MCF 10A (cell line): ENCODE measurements around the gene RNF126. TPM values are rescaled to one million over a fixed set of nuclear protein-coding genes. Genes with fewer than 3 reads are reported as not detected.

Source experiments
- BruUV-seq: library from RNA; stranded (reverse); fragments of 400-500 nt; replicated peaks from 2 replicates; lab custom pipeline; 2021; lab: Mats Ljungman, UMichigan
- CTCF ChIA-PET: fragments of 300-600 bp; sonication (Branson Sonifier 250); formaldehyde crosslinking; extraction: SDS; loops from one replicate; lab custom pipeline; 2021; ENCODE audit warnings: antibody characterized with exemption, inconsistent platforms; lab: Yijun Ruan, JAX
- POLR2A ChIA-PET: fragments of 300-600, 350-650 bp; sonication (Branson Sonifier 250); formaldehyde crosslinking; extraction: SDS; loops from one replicate; lab custom pipeline; 2020; ENCODE audit warnings: antibody characterized with exemption, inconsistent platforms; lab: Yijun Ruan, JAX
- DNase-seq: peaks from one replicate; pipeline ENCODE4 v3.0.0-alpha.2; 2018; ENCODE audit not compliant: unreplicated experiment
- H3K27ac Mint-ChIP-seq: one replicate; pipeline ENCODE4 v1.8.0; 2022; ENCODE audit warnings: mild to moderate bottlenecking, low read depth, mixed read lengths; ENCODE audit not compliant: unreplicated experiment
- H3K27me3 Mint-ChIP-seq: one replicate; pipeline ENCODE4 v1.8.0; 2022; ENCODE audit warnings: mixed read lengths; ENCODE audit not compliant: insufficient read depth, unreplicated experiment
- H3K36me3 Mint-ChIP-seq: one replicate; pipeline ENCODE4 v1.8.0; 2022; ENCODE audit warnings: mild to moderate bottlenecking, moderate library complexity, mixed read lengths; ENCODE audit not compliant: insufficient read depth, unreplicated experiment
- H3K4me1 Mint-ChIP-seq: one replicate; pipeline ENCODE4 v1.8.0; 2022; ENCODE audit warnings: mixed read lengths; ENCODE audit not compliant: insufficient read depth, unreplicated experiment
- H3K4me3 Mint-ChIP-seq: one replicate; pipeline ENCODE4 v1.8.0; 2022; ENCODE audit warnings: mild to moderate bottlenecking, moderate library complexity, mixed read lengths; ENCODE audit not compliant: unreplicated experiment
- H3K9me3 Mint-ChIP-seq: one replicate; pipeline ENCODE4 v1.8.0; 2022; ENCODE audit warnings: mixed read lengths; ENCODE audit not compliant: unreplicated experiment
- intact Hi-C: fragments of 100-400 bp; cut with micrococcal nuclease; formaldehyde crosslinking; loops from 2 replicates; pipeline ENCODE4 v1.14.1; 2022
- total RNA-seq: library from RNA; stranded (reverse); gene quantifications from 2 replicates; pipeline ENCODE4 v1.2.3, GENCODE V29; 2022
- TF ChIP-seq, protein P1 (sequence below): fragments of 200-600 bp; IDR thresholded peaks from one replicate; pipeline ENCODE4 v1.8.0; 2022; ENCODE audit warnings: antibody characterized with exemption, mild to moderate bottlenecking; ENCODE audit not compliant: unreplicated experiment

RNF126 gene
- total RNA-seq, 1 experiment from 2014 or later, result 68.0 TPM

DNA sequence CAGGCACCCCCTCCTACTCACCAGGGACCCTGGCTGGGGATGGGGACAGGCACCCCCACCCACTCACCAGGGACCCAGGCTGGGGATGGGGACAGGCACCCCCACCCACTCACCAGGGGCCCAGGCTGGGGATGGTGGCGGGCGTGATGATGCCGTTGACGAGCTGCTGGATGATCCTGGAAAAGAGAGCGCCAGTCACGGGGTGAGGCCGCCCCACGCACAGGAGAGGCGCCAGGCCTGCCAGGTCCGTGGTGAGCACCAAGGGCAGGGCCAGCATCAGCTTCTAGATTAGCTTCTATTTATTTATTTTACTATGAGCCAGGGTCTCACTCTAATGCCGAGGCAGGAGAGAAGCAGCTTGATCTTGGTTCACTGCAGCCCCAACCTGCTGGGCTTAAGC lies 12.9 kb downstream of the RNF126 start:
- Mint-ChIP-seq H3K4me1 (no peaks in the 10 kb centered on the region), H3K36me3 (peaks cover 66% of the 10 kb centered on the region), H3K27ac (no peak overlapping the region), H3K4me3 (no peak overlapping the region), H3K9me3 (no peaks in the 10 kb centered on the region), H3K27me3 (no peaks in the 10 kb centered on the region)
- intact Hi-C loops, result no loop called here
- BruUV-seq, result no TSS peak
- POLR2A ChIA-PET, result no interaction called here
- CTCF ChIA-PET, result no interaction called here
- TF ChIP-seq, protein P1, sequence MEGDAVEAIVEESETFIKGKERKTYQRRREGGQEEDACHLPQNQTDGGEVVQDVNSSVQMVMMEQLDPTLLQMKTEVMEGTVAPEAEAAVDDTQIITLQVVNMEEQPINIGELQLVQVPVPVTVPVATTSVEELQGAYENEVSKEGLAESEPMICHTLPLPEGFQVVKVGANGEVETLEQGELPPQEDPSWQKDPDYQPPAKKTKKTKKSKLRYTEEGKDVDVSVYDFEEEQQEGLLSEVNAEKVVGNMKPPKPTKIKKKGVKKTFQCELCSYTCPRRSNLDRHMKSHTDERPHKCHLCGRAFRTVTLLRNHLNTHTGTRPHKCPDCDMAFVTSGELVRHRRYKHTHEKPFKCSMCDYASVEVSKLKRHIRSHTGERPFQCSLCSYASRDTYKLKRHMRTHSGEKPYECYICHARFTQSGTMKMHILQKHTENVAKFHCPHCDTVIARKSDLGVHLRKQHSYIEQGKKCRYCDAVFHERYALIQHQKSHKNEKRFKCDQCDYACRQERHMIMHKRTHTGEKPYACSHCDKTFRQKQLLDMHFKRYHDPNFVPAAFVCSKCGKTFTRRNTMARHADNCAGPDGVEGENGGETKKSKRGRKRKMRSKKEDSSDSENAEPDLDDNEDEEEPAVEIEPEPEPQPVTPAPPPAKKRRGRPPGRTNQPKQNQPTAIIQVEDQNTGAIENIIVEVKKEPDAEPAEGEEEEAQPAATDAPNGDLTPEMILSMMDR, result no peak
- no peak for DNase-seq

DNA sequence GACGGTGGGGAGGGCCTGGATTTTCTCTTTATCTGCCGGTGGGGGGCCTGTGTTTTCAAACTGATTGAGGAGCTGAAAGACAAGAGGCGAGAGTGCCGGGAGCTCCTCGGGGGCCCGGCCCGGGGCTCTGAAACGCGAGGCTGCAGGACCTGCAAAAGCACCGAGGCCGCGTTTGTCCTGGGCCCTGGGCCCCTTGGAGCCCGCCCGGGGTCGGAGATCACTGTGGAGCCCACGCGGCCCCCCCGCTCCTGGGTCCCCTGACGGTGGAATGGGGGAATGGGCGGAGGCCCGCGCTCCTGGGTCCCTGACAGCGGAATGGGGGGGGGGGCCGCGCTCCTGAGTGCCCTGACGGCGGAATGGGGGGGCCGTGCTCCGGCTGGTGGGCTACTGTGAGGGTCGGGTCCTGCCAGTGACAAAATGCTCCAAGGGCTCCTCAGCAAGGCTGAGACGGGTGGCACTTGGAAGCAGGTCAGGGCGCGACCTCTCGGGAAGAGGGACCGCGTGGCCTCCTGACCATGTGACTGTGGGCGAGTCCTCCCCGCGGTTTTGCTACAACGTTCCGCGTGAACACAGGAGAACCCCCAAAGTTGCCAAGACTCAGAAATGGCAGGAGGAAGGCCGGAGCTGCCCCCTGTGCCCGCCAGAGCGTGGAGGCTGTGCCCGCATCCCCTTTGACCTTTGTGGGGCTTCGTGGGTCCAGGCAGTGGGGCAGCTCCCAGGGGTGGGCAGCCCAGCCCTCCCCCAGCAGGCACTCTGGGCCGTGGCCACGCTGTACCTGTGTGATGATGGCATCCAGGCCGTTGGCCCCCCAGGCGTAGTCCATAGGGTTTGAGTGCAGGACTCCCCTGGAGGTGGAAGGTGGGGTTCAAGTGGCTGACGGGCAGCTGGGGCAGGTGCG lies 13.9 kb downstream of the RNF126 start:
- intact Hi-C loops, result no loop called here
- POLR2A ChIA-PET, result no interaction called here
- BruUV-seq, result no TSS peak

DNA sequence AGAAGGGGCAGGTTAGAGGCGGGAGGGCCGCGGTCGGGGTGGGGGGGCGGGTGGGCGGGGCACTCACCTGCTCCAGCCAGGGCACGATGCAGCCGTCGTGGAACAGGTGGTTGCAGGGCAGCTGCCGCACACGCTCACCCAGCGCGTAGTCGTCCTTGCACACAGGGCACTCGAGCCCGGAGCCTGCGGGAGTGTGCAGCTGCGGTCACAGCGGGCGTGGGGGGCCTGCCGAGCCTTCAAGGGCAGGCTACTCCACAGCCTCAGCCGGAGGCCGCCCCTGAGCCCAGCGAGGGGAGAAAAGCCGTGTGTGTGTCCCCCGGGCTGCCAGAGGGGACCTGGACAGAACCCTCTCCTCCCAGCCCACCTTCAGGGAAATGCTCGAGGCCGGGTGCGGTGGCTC lies 14.7 kb downstream of the RNF126 start:
- Mint-ChIP-seq H3K4me3 (no peak overlapping the region), H3K36me3 (peaks cover 54% of the 10 kb centered on the region), H3K27ac (no peak overlapping the region), H3K27me3 (no peaks in the 10 kb centered on the region), H3K9me3 (no peaks in the 10 kb centered on the region), H3K4me1 (no peaks in the 10 kb centered on the region)
- ChIA-PET CTCF (no interaction called here), POLR2A (interaction anchor here (0.6 kb wide), 1 partner anchor 29 kb away, joined by 3 read pairs; no protein-coding TSS in a partner anchor)
- no peak for DNase-seq
- no TSS peak for BruUV-seq
- intact Hi-C loops, result no loop called here
- TF ChIP-seq, protein P1, result no peak

More for the DNA sequence above, 13.9 kb downstream of the RNF126 start:
- Mint-ChIP-seq H3K27ac (no peak overlapping the region), H3K27me3 (no peaks in the 10 kb centered on the region), H3K4me3 (no peak overlapping the region), H3K4me1 (no peaks in the 10 kb centered on the region), H3K9me3 (no peaks in the 10 kb centered on the region), H3K36me3 (peaks cover 63% of the 10 kb centered on the region)
- TF ChIP-seq, protein P1, result no peak
- CTCF ChIA-PET, result no interaction called here
- no peak for DNase-seq

DNA sequence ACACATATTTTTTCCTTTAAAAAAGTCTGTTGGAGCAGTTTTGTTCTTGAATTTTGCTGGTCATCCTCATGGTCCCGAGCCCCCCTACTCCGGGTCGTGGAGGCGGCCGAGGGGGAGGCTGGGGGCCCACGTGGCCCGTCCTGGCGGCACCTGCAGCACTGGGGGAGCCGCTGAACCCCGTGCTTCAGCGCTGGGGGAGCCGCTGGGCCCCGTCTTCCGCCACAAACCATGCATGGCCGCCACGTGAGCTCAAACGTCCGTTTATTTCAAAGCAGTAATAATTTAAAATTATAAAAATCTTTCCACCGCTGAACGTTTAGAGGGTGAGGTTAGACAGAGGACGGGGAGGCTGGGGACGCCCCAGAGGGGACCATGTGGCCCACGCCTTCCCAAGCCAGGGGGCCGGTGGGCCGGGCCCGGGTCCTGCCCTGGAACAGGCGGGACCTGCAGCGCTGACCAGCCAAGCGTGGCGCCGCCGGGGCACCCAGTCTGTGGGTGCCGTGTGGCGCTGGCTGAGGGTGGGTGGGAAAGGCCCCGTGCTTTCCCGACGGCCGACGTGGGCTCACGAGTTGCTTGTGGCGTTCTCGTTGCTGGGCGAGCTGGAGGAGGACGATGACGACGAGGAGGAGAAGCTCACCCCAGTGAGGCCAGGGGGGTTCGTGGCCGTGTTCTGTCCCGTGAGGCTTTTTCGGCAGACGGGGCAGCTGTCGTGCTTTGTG lies 15.3 kb downstream of the RNF126 start:
- POLR2A ChIA-PET, result interaction anchor here (0.6 kb wide), 1 partner anchor 29 kb away, joined by 3 read pairs; no protein-coding TSS in a partner anchor
- Mint-ChIP-seq H3K27me3 (no peaks in the 10 kb centered on the region), H3K4me1 (no peaks in the 10 kb centered on the region), H3K9me3 (no peaks in the 10 kb centered on the region), H3K36me3 (peaks cover 49% of the 10 kb centered on the region), H3K27ac (no peak overlapping the region), H3K4me3 (no peak overlapping the region)
- TF ChIP-seq, protein P1, result no peak
- no peak for DNase-seq
- CTCF ChIA-PET, result no interaction called here
- intact Hi-C loops, result no loop called here
- TSS peak; percentile 68 for BruUV-seq
